A673 (cell line): ENCODE measurements around the gene B3GALNT2. TPM values are rescaled to one million over a fixed set of nuclear protein-coding genes. Genes with fewer than 3 reads are reported as not detected.
"Not testable (repeated sequence)": the region's sequence is repeated elsewhere in the genome, so short reads cannot be mapped to it uniquely, and the experiment has no call there.

Experiments
- BruUV-seq: library from RNA; stranded (reverse); fragments of 400-500 nt; replicated peaks from 2 replicates; lab custom pipeline; 2021; lab: Mats Ljungman, UMichigan
- CTCF ChIA-PET: fragments of 300-600 bp; sonication (Branson Sonifier 250); formaldehyde crosslinking; loops from one replicate; lab custom pipeline; 2022; ENCODE audit warnings: antibody characterized with exemption; lab: Charles Lee
- POLR2A ChIA-PET: fragments of 300-600 bp; sonication (Branson Sonifier 250); formaldehyde crosslinking; loops from one replicate; lab custom pipeline; 2022; ENCODE audit warnings: antibody characterized with exemption; ENCODE audit not compliant: low non-redundant PET; lab: Charles Lee
- DNase-seq: peaks from one replicate; pipeline ENCODE4 v3.0.0-alpha.2; 2015; ENCODE audit warnings: low spot score
- H3K27ac ChIP-seq: fragments of 200-600 bp; sonication (generic); 2 replicates; pipeline ENCODE4 v1.5.1; 2016; ENCODE audit warnings: mixed run types, low read depth, mild to moderate bottlenecking, mixed read lengths, antibody characterized with exemption, low read length; ENCODE audit not compliant: poor library complexity, severe bottlenecking
- H3K27me3 ChIP-seq: fragments of 200-600 bp; sonication (generic); replicated peaks from 2 replicates; pipeline ENCODE4 v1.6.1; 2017; ENCODE audit warnings: mixed run types, low read depth, mild to moderate bottlenecking, mixed read lengths, antibody characterized with exemption, low read length; ENCODE audit not compliant: insufficient read depth, poor library complexity
- H3K36me3 ChIP-seq: fragments of 200-600 bp; sonication (generic); 2 replicates; pipeline ENCODE4 v1.6.1; 2016; ENCODE audit warnings: mixed run types, mild to moderate bottlenecking, mixed read lengths, antibody characterized with exemption, low read length; ENCODE audit not compliant: insufficient read depth, poor library complexity, severe bottlenecking
- H3K4me1 ChIP-seq: fragments of 200-600 bp; sonication (generic); 2 replicates; pipeline ENCODE4 v1.6.1; 2017; ENCODE audit warnings: mixed run types, mild to moderate bottlenecking, mixed read lengths, antibody characterized with exemption, low read length; ENCODE audit not compliant: insufficient read depth, poor library complexity, severe bottlenecking
- H3K4me3 ChIP-seq: fragments of 200-600 bp; sonication (generic); 2 replicates; pipeline ENCODE4 v1.5.1; 2016; ENCODE audit warnings: low read depth, mixed run types, mild to moderate bottlenecking, mixed read lengths, low read length; ENCODE audit not compliant: poor library complexity, severe bottlenecking
- H3K9me3 ChIP-seq: fragments of 200-600 bp; sonication (generic); 2 replicates; pipeline ENCODE4 v1.6.1; 2016; ENCODE audit warnings: mixed run types, low read depth, mild to moderate bottlenecking, mixed read lengths, antibody characterized with exemption, low read length; ENCODE audit not compliant: poor library complexity, severe bottlenecking
- EZH2 ChIP-seq: fragments of 200-600 bp; sonication (generic); IDR thresholded peaks from 2 replicates; pipeline ENCODE4 v1.6.1; 2017; ENCODE audit warnings: borderline replicate concordance, low read depth, mild to moderate bottlenecking, mixed read lengths, antibody characterized with exemption, low read length; ENCODE audit not compliant: poor library complexity, severe bottlenecking
- intact Hi-C: fragments of 100-400 bp; cut with micrococcal nuclease; formaldehyde crosslinking; loops from one replicate; pipeline ENCODE4 v1.10.0; 2022; ENCODE audit not compliant: unreplicated experiment
- total RNA-seq: library from RNA; stranded (reverse); gene quantifications from 2 replicates; pipeline ENCODE4 v1.2.3, GENCODE V29; 2021
- TF ChIP-seq, protein P1 (sequence below): fragments of 300-800, 200-600 bp; sonication (generic); conservative IDR thresholded peaks from 2 replicates; pipeline ENCODE4 v1.5.1; 2017; ENCODE audit warnings: low read depth, mild to moderate bottlenecking, antibody characterized with exemption, low read length, moderate library complexity, mixed read lengths

The B3GALNT2 gene
- total RNA-seq, 1 experiment from 2014 or later = 18.6 TPM

DNA sequence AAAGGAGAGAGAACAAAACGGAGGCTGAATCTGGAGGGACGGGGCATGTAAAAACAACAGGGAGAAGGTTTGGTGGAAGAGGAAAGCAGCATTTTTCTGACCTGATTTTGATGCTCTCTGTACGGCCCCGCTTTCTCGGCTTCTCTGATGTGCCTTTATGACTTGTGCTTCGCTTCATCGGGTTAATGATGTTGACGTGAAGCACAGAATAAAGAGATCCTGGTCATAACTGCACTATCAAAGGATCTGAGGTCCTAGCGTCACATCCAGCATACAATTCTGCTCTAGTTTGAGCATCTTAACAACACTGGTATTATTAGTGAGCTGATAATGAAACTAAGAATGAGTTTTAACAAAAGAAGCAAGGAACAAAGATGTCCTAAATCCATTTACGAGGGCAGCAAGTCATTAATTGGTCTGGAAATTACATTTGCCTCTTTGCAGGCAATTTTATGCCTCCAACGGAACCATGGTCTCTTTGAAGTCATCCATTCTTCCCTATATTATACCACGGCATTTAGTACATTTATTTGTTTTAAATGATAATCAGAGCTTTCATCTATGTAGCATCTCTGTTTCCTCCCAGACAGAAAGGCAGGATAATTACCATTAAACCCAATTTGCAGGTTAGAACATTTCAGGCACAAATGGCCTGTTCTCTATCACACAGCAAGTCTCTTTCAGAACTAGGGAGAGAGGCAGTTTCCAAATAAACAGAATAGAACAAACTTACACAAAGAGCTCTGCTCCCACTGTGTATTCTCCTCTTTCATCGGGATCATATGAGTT is 45.3 kb upstream of the B3GALNT2 start:
- no peak for DNase-seq
- intact Hi-C loops = no loop called here
- BruUV-seq = no TSS peak
- POLR2A ChIA-PET = no interaction called here
- no peak for TF ChIP-seq EZH2
- TF ChIP-seq, protein P1, sequence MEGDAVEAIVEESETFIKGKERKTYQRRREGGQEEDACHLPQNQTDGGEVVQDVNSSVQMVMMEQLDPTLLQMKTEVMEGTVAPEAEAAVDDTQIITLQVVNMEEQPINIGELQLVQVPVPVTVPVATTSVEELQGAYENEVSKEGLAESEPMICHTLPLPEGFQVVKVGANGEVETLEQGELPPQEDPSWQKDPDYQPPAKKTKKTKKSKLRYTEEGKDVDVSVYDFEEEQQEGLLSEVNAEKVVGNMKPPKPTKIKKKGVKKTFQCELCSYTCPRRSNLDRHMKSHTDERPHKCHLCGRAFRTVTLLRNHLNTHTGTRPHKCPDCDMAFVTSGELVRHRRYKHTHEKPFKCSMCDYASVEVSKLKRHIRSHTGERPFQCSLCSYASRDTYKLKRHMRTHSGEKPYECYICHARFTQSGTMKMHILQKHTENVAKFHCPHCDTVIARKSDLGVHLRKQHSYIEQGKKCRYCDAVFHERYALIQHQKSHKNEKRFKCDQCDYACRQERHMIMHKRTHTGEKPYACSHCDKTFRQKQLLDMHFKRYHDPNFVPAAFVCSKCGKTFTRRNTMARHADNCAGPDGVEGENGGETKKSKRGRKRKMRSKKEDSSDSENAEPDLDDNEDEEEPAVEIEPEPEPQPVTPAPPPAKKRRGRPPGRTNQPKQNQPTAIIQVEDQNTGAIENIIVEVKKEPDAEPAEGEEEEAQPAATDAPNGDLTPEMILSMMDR = no peak
- Histone ChIP-seq H3K4me3 (no peak overlapping the region), H3K36me3 (no peaks in the 10 kb centered on the region), H3K4me1 (peaks cover 14% of the 10 kb centered on the region), H3K27me3 (no peaks in the 10 kb centered on the region), H3K9me3 (no peaks in the 10 kb centered on the region), H3K27ac (no peak overlapping the region)
- CTCF ChIA-PET = no interaction called here

DNA sequence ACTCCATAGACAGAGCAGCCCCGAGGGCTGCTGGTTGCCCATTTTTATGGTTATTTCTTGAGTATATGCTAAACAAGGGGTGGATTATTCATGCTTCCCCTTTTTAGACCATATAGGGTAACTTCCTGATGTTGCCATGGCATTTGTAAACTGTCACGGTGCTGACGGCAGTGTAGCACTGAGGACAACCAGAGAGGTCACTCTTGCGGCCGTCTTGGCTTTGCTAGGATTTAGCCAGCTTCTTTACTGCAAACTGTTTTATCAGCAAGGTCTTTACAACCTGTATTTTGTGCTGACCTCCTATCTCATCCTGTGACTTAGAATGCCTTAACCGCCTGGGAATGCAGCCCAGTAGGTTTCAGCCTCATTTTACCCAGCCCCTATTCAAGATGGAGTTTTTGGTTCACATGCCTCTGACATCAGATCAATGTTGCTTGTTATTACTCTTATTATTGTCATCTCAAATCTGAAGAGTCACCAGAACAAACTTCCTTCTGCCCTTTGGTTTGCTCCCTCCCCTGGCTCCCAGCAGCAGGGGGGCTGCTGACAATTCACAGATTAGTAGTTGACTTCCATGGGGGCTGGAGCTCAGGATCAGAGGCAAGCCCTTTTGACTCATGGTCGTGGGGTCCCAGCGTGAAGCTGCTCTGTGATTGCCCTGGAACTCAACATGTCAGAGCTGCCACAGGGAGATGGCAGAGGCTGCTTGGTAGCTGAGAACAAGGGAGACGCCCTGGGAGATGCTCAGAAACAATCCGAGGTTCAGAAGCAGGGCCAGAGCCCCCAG is 42.3 kb upstream of the B3GALNT2 start:
- intact Hi-C loops, H3K9me3 ChIP-seq, H3K36me3 ChIP-seq, H3K4me1 ChIP-seq, CTCF ChIA-PET, H3K27me3 ChIP-seq, DNase-seq, POLR2A ChIA-PET, H3K4me3 ChIP-seq, H3K27ac ChIP-seq, BruUV-seq: not testable (repeated sequence)

GRCh38 chr1:235545292-235545930 is 41.2 kb upstream of the B3GALNT2 start:
- Histone ChIP-seq H3K9me3 (no peaks in the 10 kb centered on the region), H3K4me3 (no peak overlapping the region), H3K27me3 (no peaks in the 10 kb centered on the region), H3K27ac (no peak overlapping the region), H3K4me1 (no peaks in the 10 kb centered on the region), H3K36me3 (no peaks in the 10 kb centered on the region)
- TF ChIP-seq, protein P1 = no peak
- TF ChIP-seq EZH2 = no peak
- DNase-seq = no peak
- ChIA-PET CTCF (no interaction called here), POLR2A (no interaction called here)
- intact Hi-C loops = no loop called here
- BruUV-seq = no TSS peak

DNA sequence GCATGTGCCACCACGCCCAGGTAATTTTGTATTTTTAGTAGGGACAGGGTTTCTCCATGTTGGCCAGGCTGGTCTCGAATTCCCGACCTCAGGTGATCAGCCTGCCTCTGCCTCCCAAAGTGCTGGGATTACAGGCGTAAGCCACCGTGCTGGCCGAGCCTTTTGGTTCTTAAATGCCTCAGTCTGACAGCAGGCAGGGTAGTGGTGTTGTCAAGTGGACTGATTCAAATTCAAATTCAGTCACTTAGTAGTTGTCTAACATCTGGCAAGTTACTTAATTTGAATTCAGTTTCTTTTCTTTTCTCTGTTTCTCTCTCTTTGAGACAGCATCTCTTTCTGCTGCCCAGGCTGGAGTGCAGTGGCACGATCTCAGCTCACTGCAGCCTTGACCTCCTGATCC is 38.6 kb upstream of the B3GALNT2 start:
- H3K27ac ChIP-seq, BruUV-seq, H3K4me1 ChIP-seq, H3K9me3 ChIP-seq, H3K4me3 ChIP-seq, H3K27me3 ChIP-seq, intact Hi-C loops, DNase-seq, CTCF ChIA-PET, H3K36me3 ChIP-seq, POLR2A ChIA-PET: not testable (repeated sequence)
